K562 (cell line): ENCODE data around the gene SPATA33. TPM values are rescaled to one million over a fixed set of nuclear protein-coding genes. Genes with fewer than 3 reads are reported as not detected.

Experiments
- BDP1 ChIP-seq: IDR thresholded peaks from 3 replicates; pipeline ENCODE4 v1.6.1; 2011; ENCODE audit not compliant: insufficient read length, insufficient read depth
- CEBPG ChIP-seq, 3 experiments: fragments of 200-800 bp in 1 of 3; sonication (Bioruptor generic) in 1 of 3; sonication (generic) in 1 of 3; formaldehyde crosslinking in 1 of 3; IDR thresholded peaks in 2 of 3; conservative IDR thresholded peaks in 1 of 3; 2 replicates each; pipeline versions ENCODE4 v1.6.1 to v1.8.0; 2016 to 2022; ENCODE audit warnings: missing compliant biosample characterization in 2 of 3, missing genetic modification characterization in 2 of 3, mild to moderate bottlenecking in 1 of 3, missing genetic modification reagents in 1 of 3
- CHCHD3 ChIP-seq: fragments of 250-450 bp; sonication (Bioruptor Pico); IDR thresholded peaks from 2 replicates; pipeline ENCODE4 v2.1.2; 2022; ENCODE audit warnings: mild to moderate bottlenecking
- NFIC ChIP-seq: fragments of 450-650 bp; IDR thresholded peaks from 2 replicates; pipeline ENCODE4 v1.6.1; 2017; ENCODE audit warnings: mild to moderate bottlenecking, inconsistent platforms
- POLR3G ChIP-seq: IDR thresholded peaks from 2 replicates; pipeline ENCODE4 v1.6.1; 2011; ENCODE audit not compliant: insufficient read length, insufficient replicate concordance; ENCODE audit errors: extremely low read depth
- RBM14 ChIP-seq: fragments of 200-400 bp; formaldehyde crosslinking; IDR thresholded peaks from 2 replicates; pipeline ENCODE4 v1.6.1; 2018; ENCODE audit warnings: low read depth, mild to moderate bottlenecking, low read length, moderate library complexity, borderline replicate concordance; ENCODE audit not compliant: insufficient read depth
- SMARCC2 ChIP-seq: fragments of 450-650 bp; IDR thresholded peaks from 2 replicates; pipeline ENCODE4 v1.6.1; 2017; ENCODE audit warnings: antibody characterized with exemption, moderate library complexity, mild to moderate bottlenecking, low read depth
- TEAD2 ChIP-seq: fragments of 450-650 bp; IDR thresholded peaks from 2 replicates; pipeline ENCODE4 v1.6.1; 2016; ENCODE audit warnings: missing genetic modification characterization, control low read depth, missing compliant biosample characterization
- TEAD4 ChIP-seq, 2 experiments: sonication (generic) in 1 of 2; formaldehyde crosslinking in 1 of 2; IDR thresholded peaks; 2 replicates each; pipeline versions ENCODE4 v1.6.1 to v1.8.0; 2012 to 2022; ENCODE audit warnings: borderline replicate concordance in 1 of 2, inconsistent platforms in 1 of 2, low read length in 1 of 2, mild to moderate bottlenecking in 1 of 2, missing genetic modification reagents in 1 of 2
- TSHZ1 ChIP-seq: fragments of 250-450 bp; sonication (Bioruptor Pico); IDR thresholded peaks from 2 replicates; pipeline ENCODE4 v1.4.0; 2020; ENCODE audit warnings: mild to moderate bottlenecking, moderate library complexity
- ZBTB40 ChIP-seq, 2 experiments: fragments of 450-650 bp in 1 of 2; sonication (generic) in 1 of 2; formaldehyde crosslinking in 1 of 2; IDR thresholded peaks; 2 replicates each; pipeline versions ENCODE4 v1.7.1 to v1.9.0; 2016 to 2022; ENCODE audit warnings: inconsistent platforms in 1 of 2, mild to moderate bottlenecking in 1 of 2, missing genetic modification reagents in 1 of 2
- polyA plus RNA-seq, 8 experiments: library from polyadenylated mRNA; depleted of rRNA in 4 of 8; stranded (reverse) in 5 of 8; unstranded in 3 of 8; fragments of >200 nt; fragmentation: Nextera tagmentation in 2 of 8; fragmentation: Illumina TruSeq in 1 of 8; extraction: Ambion mirVana in 2 of 8; extraction: Trizol in 1 of 8; gene quantifications; 2 replicates each; pipeline versions ENCODE4 v1.2.1 to v1.2.3, GENCODE V29; 2011 to 2014; ENCODE audit warnings: inconsistent platforms in 1 of 8, missing spikeins in 1 of 8
- total RNA-seq, 7 experiments: library from RNA; depleted of rRNA in 6 of 7; stranded (reverse); fragments of >200 nt in 6 of 7; fragmentation: Illumina TruSeq in 2 of 7; extraction: Trizol in 2 of 7; gene quantifications; 2 replicates each; pipeline versions ENCODE4 v1.2.1 to v1.2.3, GENCODE V29; 2011 to 2021; ENCODE audit warnings: low replicate concordance in 1 of 7

Gene SPATA33
- total and polyA plus RNA-seq, 9 of the 15 experiments (the other 6 are each of a cell fraction or from before 2014, with no cell fraction given): 4.0 to 20.0 (median 11.8) TPM

DNA sequence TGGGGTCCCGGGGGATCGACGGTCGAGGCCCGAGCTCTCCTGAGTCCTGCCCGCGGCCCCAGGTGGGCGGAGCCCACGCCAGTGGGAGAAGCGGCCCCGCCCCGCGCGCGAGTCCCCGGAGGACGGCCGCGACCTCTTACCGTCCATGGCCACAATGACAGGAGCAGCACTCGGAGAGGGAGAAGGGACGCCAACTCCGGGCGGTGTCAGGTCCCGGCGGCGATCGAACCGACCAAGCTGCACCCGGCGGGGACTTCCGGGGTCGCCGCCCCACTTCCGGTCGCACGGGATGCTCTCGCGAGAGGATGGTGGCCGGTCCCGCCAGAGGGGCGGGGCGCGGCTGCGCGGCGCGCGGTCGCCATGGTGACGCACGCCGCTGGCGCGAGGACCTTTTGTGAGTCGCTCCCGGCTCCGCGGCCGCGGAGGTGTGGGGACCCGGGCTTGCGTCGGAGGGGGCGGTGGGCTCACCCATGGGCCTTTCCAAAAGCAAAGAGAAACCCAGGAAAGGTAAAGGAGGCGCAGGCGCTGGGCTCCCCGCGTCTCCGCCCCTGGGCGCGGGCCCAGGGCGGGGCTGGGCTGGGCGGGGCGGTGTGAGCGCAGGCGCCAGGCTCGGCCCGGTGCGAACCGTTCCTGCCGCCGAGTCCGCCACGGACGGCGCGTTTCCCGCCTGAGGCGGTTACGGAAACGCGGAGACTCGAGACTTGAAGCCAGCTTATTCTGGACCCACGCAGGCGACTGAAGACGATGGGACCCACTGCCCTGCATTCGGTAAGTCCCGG lies at the start of gene SPATA33, which contains the start of gene CHMP1A (continued):
- TF ChIP-seq TEAD4 (IDR thresholded peaks at IDR 0.05; ENCODE audit: low read length) (no peak), TEAD4 (CRISPR knock-in tag; IDR thresholded peaks at IDR 0.05; ENCODE audit: borderline replicate concordance) (no peak), RBM14 (no peak), TEAD2 (tag) (no peak), BDP1 (no peak), CHCHD3 (no peak), NFIC (no peak), TSHZ1 (CRISPR knock-in tag) (no peak), CEBPG (CRISPR knock-in tag; IDR thresholded peaks at IDR 0.05) (no peak), CEBPG (tag; conservative IDR thresholded peaks at IDR 0.05 in 1 of 2, IDR thresholded peaks at IDR 0.05 in 1 of 2) (no peak), SMARCC2 (no peak), POLR3G (no peak), ZBTB40 (IDR thresholded peaks at IDR 0.05) (peak; percentile 97), ZBTB40 (CRISPR knock-in tag; IDR thresholded peaks at IDR 0.05) (no peak)
